Activated CD8-positive, alpha-beta T cell treated with anti-CD3 and anti-CD28 coated beads, Interleukin-2, amount 10 ng/mL, durations not matched to agents 7 days and 5 days (primary cell): ENCODE results near the gene RAB11FIP5. TPM values are rescaled to one million over a fixed set of nuclear protein-coding genes. Genes with fewer than 3 reads are reported as not detected.
"Not testable (repeated sequence)": the region's sequence is repeated elsewhere in the genome, so short reads cannot be mapped to it uniquely, and the experiment has no call there.

Experiments
- ATAC-seq: fragments of 150-1000 bp; cut with Tn5 transposase; one replicate; pipeline ENCODE4 v1.10.0; 2021; ENCODE audit warnings: moderate library complexity
- CTCF ChIA-PET: fragments of 350-600 bp; sonication (Branson Sonifier 250); formaldehyde crosslinking; loops from one replicate; lab custom pipeline; 2021; ENCODE audit warnings: antibody characterized with exemption; lab: Charles Lee
- POLR2A ChIA-PET: fragments of 350-600 bp; sonication (Branson Sonifier 250); formaldehyde crosslinking; loops from one replicate; lab custom pipeline; 2021; ENCODE audit warnings: antibody characterized with exemption; lab: Charles Lee
- DNase-seq: peaks from one replicate; pipeline ENCODE4 v3.0.0-alpha.2; 2020
- H3K27ac Mint-ChIP-seq: one replicate; pipeline ENCODE4 v1.8.0; 2021; ENCODE audit warnings: mild to moderate bottlenecking, mixed read lengths
- H3K27me3 Mint-ChIP-seq: one replicate; pipeline ENCODE4 v1.8.0; 2021; ENCODE audit warnings: low read depth, mixed read lengths
- H3K36me3 Mint-ChIP-seq: one replicate; pipeline ENCODE4 v1.8.0; 2021; ENCODE audit warnings: low read depth, mixed read lengths
- H3K4me1 Mint-ChIP-seq: one replicate; pipeline ENCODE4 v1.8.0; 2021; ENCODE audit warnings: low read depth, mixed read lengths
- H3K4me3 Mint-ChIP-seq: one replicate; pipeline ENCODE4 v1.8.0; 2021; ENCODE audit warnings: mild to moderate bottlenecking, mixed read lengths
- H3K9me3 Mint-ChIP-seq: one replicate; pipeline ENCODE4 v1.8.0; 2022; ENCODE audit warnings: mixed read lengths; ENCODE audit not compliant: insufficient read depth
- total RNA-seq, 2 experiments: library from RNA; stranded (reverse); gene quantifications; one replicate each; pipeline ENCODE4 v1.2.3, GENCODE V29; 2021

Gene RAB11FIP5
- total RNA-seq, 2 experiments from 2014 or later = 1.4 to 1.7 TPM

DNA sequence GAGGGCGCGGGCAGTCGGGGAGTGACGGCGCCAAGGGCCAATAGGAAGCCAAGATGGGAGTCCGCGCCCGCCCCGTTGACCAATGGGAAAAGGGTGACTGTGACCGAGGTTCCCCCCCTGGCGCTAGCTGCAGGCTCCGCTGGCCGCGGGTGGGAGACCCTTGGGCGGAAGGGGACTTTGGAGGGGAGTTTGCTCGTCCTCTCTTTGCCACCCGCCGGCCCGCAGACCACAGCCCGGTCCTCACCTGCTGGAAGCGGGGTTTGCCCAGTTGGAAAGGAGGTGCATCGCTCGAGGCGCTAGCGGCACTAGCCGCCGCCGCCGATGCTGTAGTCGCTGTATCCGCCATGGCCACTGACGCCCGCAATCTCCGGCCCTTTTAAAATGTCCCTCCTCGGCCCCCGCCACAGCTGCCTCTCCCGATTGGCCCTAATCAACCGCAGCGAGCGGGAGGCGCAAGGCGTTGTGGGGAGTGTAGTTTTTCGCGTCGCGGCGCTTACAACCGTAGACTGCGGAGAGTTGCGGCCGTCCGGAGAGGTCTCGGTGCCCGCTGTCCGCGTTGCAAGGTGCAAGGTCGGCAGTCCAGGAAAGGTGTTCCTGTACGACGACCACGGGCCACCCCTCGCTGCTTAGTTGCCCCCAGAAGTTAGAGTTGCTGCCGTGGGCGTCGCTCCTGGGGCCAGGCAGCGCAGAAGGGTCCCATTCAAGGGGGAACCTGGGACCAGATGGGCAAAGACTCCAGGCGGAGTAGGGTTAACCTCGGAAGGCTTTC lies 41.2 kb downstream of the RAB11FIP5 start, which contains the start of gene SFXN5:
Gene SFXN5 (minus strand): TSS at position 353 of the 769 bp plus-strand sequence. CDS start 7 bp downstream, at position 346.
- peaks cover 4% of the 10 kb centered on the region for H3K36me3 Mint-ChIP-seq
- DNase-seq = peak; percentile 96
- H3K4me1 Mint-ChIP-seq = peaks cover 28% of the 10 kb centered on the region
- peak; percentile 92 for ATAC-seq
- H3K9me3 Mint-ChIP-seq = no peaks in the 10 kb centered on the region
- ChIA-PET CTCF (interaction anchor here (1.0 to 3.9 kb wide), 4 partner anchors 13 to 106 kb away, joined by 4 to 22 read pairs (median 9); no protein-coding TSS in a partner anchor), POLR2A (interaction anchor here (0.8 to 1.8 kb wide), 3 partner anchors 10 to 185 kb away, joined by 3 to 7 read pairs (median 4); partner anchors contain the start of genes CCT7 and PRADC1)
- H3K27me3 Mint-ChIP-seq = no peaks in the 10 kb centered on the region
- H3K4me3 Mint-ChIP-seq = peak within 1 kb of the TSS; percentile 79
- H3K27ac Mint-ChIP-seq = peak within 1 kb of the TSS; percentile 85

DNA sequence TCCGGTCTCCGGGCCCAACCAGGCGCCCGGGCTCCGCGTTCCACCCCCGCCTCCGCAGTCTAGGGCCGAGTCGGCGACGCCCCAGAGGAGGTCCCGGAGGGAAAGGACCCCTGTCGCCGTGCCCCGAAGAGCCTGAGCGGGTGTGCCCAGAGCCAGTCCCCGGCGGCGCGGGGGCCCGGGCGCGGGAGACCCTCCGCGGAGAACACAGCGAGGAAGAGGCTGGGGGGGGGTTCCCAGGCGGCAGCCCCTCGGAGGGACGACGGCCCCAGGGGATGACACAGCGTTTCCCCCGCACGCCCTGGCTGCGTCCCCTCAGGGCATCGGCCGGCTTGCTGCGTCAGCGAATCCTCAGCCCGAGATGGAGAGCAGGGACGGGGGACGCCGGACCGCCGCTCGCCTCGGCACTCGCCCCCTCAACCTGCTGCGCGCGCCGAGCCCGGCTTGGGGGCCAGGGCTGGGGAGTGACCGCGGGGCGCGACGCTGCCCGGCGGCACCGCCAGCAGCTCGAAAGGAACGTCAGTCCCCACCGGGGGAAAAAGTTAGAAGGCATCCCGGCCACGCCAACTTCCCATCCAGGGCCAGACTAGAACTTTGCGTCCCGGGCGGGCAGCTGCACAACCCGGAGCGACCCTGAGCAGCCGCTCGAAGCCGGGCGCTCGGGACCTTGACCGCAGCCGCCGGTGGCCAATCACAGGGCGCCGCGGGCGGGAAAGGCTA lies 41.9 kb downstream of the RAB11FIP5 start:
- peak; percentile 50 for DNase-seq
- H3K27ac Mint-ChIP-seq = peak overlapping the region; percentile 85
- H3K4me3 Mint-ChIP-seq = peak overlapping the region; percentile 79
- ATAC-seq = peak; percentile 24
- peaks cover 6% of the 10 kb centered on the region for H3K36me3 Mint-ChIP-seq
- H3K27me3 Mint-ChIP-seq = no peaks in the 10 kb centered on the region
- POLR2A ChIA-PET = interaction anchor here (0.8 to 1.8 kb wide), 3 partner anchors 9 to 184 kb away, joined by 3 to 7 read pairs (median 4); partner anchors contain the start of genes CCT7 and PRADC1
- H3K9me3 Mint-ChIP-seq = no peaks in the 10 kb centered on the region
- CTCF ChIA-PET = interaction anchor here (1.0 to 3.9 kb wide), 4 partner anchors 9 to 106 kb away, joined by 3 to 22 read pairs (median 4); no protein-coding TSS in a partner anchor
- peaks cover 32% of the 10 kb centered on the region for H3K4me1 Mint-ChIP-seq

DNA sequence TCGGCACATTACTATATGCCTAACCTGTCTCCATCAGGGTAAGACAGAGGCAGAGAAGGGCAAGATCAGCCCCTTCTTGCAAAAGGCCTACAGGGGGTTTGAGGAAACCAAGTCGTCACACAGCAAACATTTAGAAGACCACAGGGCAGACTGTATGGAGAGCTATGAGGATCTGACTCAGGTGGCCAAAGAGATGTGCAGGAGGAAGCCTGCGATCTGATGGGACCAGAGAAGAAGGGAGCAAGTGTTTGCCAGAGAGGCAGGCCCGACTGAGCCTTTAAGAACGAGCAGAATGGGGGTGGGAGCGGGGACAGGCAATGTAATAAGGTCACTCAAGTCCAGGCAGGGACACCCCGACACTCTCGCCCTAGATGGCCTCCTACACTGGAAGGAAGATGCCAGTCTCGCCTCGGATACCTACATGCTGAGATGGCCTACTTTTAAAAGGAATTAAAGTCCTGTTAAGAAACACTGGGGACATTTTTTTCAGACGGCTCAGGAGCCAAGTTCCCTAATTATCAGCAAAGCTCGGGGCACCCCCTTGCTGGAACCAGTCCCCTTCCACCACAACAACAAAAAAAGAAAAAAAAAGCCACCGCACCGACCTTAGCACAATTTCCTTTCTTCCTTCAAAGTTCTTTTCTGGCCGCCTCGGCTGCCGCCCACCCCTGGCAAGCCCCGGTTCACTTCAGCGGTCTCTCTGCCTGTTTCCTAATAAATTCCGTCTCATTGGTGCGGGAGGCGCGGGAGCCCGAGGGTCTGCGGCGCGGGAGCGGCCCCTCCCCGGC lies 42.7 kb downstream of the RAB11FIP5 start:
- CTCF ChIA-PET = interaction anchor here (1.0 to 1.6 kb wide), 2 partner anchors 9 to 107 kb away, joined by 3 to 5 read pairs; no protein-coding TSS in a partner anchor
- POLR2A ChIA-PET = no interaction called here
- Mint-ChIP-seq H3K36me3 (peaks cover 8% of the 10 kb centered on the region), H3K9me3 (no peaks in the 10 kb centered on the region), H3K4me3 (peak overlapping the region; percentile 79), H3K27me3 (no peaks in the 10 kb centered on the region), H3K4me1 (peaks cover 34% of the 10 kb centered on the region), H3K27ac (peak overlapping the region; percentile 45)
- no peak for ATAC-seq
- DNase-seq = no peak

DNA sequence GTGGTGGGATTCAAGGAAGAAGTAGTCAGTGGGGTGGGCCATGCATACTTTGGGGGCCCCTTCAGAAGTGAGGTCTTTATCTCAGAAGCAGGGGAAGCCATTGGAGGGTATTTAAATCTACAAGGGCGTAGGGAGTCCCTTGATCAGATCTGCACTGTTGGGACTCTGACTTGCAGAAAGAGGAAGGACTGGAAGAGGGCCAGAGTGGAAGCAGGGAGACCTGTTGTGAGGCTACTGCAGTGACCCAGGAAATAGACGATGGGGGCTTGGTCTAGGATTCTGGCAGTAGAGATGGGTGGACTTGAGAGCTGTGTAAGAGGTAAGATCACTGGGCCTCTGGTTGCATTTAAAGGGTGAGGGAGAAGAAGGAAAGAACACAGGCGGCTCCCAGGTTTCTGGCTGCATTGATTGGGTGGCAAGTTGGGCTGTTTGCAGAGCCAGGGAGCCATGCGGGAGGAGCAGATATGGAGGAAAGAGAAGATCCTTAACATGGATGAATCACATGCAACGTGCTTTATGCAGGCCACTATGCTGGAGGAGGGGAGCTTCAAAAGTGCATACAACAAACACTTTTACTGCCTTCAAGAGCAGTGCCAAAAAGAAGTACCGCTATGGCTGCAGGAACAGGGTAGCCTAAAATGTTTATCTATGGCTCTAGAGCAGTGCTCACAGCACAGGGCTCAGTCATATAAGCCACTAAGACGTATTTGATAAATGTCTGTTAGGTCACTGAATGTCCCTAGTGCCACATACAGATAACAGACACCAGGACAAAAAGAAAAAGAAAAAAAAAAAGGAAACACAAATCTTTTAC lies 43.5 kb downstream of the RAB11FIP5 start:
- H3K4me1 Mint-ChIP-seq = peaks cover 38% of the 10 kb centered on the region
- H3K9me3 Mint-ChIP-seq = no peaks in the 10 kb centered on the region
- POLR2A ChIA-PET = no interaction called here
- peaks cover 8% of the 10 kb centered on the region for H3K36me3 Mint-ChIP-seq
- no peaks in the 10 kb centered on the region for H3K27me3 Mint-ChIP-seq
- DNase-seq (no peak), ATAC-seq (no peak)
- CTCF ChIA-PET = no interaction called here
- H3K4me3 Mint-ChIP-seq = peak overlapping the region; percentile 79
- peak overlapping the region; percentile 45 for H3K27ac Mint-ChIP-seq

DNA sequence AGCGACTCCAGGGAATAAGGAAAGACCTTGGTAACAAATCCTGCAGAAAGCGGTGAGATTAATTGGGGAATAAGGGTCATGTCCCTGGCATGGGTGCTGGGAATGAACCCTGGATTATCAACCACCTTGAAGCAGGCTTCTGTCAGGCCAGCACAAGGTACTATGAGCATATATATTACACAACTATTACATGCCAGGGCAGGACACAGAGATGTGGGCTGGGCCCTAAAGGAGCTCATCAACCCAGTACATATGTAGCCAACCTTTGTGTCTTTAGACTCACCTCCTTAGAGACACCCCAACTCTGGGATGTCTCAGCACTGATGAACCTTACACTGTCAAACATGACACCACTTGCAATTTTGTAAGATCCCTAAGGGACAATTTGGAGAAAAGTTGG lies 44.6 kb downstream of the RAB11FIP5 start:
- Mint-ChIP-seq H3K9me3 (no peaks in the 10 kb centered on the region), H3K36me3 (peaks cover 8% of the 10 kb centered on the region), H3K27me3 (no peaks in the 10 kb centered on the region), H3K4me3 (no peak overlapping the region), H3K4me1 (peaks cover 38% of the 10 kb centered on the region), H3K27ac (no peak overlapping the region)
- ChIA-PET POLR2A (no interaction called here), CTCF (interaction anchor here (1.0 kb wide), 1 partner anchor 174 kb away, joined by 3 read pairs; no protein-coding TSS in a partner anchor)
- DNase-seq (no peak), ATAC-seq (no peak)

DNA sequence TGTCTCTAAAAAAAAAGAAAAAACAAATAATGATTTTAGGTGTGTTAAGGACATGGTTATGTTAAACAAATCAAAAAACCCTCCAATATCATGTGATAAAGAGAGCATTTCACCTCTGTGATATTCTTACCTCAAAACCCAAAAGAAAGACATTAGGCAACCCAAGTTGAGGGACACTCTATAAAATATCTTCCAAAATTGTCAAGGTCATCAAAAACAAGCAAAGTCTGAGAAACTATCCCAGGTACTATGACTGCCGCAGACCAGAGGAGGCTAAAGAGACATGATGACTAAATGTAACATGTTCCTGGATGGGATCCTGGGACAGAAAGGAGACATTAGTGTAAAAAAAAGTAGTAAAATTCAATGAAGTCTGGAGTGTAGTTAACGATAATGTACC lies 45.7 kb downstream of the RAB11FIP5 start:
- Mint-ChIP-seq H3K4me3 (no peak overlapping the region), H3K27me3 (no peaks in the 10 kb centered on the region), H3K4me1 (peaks cover 31% of the 10 kb centered on the region), H3K27ac (no peak overlapping the region), H3K36me3 (peaks cover 8% of the 10 kb centered on the region), H3K9me3 (no peaks in the 10 kb centered on the region)
- no peak for DNase-seq
- ChIA-PET CTCF (interaction anchor here (1.1 kb wide), 1 partner anchor 223 kb away, joined by 3 read pairs; no protein-coding TSS in a partner anchor), POLR2A (no interaction called here)
- ATAC-seq = no peak

DNA sequence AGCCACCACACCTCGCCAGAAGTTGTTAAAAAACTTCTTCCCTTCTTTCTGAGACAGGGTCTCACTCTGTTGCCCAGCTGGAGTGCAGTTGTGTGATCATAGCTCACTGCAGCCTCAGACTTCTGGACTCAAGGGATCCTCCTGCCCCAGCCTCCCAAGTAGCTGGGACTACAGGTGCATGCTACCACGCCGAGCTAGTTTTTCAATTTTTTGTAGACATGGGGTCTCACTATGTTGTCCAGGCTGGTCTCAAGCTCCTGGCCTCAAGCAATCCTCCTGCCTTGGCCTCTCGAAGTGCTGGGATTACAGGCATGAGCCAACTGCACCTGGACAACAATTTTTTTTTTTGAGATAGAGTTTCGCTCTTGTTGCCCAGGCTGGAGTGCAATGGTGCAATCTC lies 47.7 kb downstream of the RAB11FIP5 start:
- H3K4me3 Mint-ChIP-seq, DNase-seq, H3K27me3 Mint-ChIP-seq, CTCF ChIA-PET, H3K36me3 Mint-ChIP-seq, ATAC-seq, H3K9me3 Mint-ChIP-seq, H3K27ac Mint-ChIP-seq: not testable (repeated sequence)
- POLR2A ChIA-PET = interaction anchor here (1.7 kb wide), 1 partner anchor 42 kb away, joined by 3 read pairs; no protein-coding TSS in a partner anchor
- H3K4me1 Mint-ChIP-seq = peaks cover 28% of the 10 kb centered on the region

DNA sequence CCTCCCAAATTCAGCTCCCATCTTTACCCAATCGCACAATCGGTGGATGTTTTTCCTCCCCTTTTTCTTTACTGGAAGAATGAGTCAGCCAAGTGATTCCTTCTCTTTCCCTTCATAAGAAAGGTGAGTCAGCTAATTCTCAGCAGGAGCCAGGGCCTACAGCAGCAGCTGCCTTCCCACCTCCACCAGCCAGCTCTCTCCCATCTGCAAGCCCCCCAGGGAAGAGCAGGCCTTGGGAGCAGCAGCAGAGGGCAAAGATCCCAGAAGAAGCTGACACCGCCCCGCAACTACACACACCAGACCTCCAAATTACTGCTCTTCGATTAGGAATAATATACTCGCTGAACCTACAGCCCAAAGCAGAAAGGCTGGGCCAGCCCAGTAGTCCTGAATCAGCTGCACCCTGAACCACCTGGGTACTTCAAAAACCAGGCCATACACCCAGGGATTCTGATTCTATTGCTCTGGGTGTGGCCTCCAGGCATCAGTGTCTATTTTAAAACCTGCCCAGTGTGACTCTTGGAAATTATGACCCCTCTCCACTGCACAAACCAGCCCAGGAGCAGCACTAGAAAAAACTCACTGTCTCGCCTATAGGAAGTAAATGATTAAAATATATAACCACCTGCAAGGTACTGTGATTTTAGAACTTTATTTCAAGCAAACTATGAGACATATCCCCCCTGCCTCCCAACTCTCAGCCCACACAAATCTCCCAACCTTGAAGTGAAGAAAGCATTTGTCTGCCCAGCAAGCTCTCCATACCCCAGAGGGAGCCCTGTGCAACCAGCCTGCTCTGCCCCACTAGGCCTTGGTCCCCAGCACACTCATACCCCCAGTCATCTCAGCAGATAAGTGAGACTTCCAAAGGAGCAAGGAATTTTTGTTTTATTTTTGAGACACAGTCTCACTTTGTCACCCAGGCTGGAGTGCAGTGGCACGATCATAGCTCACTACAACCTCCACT lies 48.6 kb downstream of the RAB11FIP5 start:
- no peak overlapping the region for H3K4me3 Mint-ChIP-seq
- H3K9me3 Mint-ChIP-seq = no peaks in the 10 kb centered on the region

DNA sequence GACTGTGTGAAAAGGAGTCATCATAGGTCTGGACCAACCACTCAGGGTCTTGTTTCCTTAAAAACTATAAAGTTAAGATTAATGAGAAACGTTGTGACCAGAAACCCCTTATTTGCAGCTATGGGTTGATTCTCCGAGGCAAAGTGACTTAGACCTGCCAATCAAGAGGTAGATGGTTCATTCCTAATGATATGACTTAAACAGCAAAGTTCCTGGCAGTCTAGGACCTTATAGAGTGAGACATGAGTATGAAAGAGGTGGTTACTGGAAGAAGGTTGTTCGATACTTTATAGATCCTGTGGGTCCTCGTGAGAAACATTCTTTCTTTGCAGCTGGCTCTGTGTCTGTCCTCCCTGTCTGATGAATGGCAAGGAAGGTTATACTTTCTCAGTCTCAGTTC lies 49.3 kb downstream of the RAB11FIP5 start:
- POLR2A ChIA-PET = interaction anchor here (1.7 kb wide), 1 partner anchor 40 kb away, joined by 3 read pairs; no protein-coding TSS in a partner anchor
- H3K27me3 Mint-ChIP-seq = no peaks in the 10 kb centered on the region
- CTCF ChIA-PET = interaction anchor here (1.7 kb wide), 1 partner anchor 149 kb away, joined by 5 read pairs; no protein-coding TSS in a partner anchor
- no peak overlapping the region for H3K27ac Mint-ChIP-seq
- no peak overlapping the region for H3K4me3 Mint-ChIP-seq
- DNase-seq (no peak), ATAC-seq (no peak)
- peaks cover 15% of the 10 kb centered on the region for H3K4me1 Mint-ChIP-seq
- no peaks in the 10 kb centered on the region for H3K9me3 Mint-ChIP-seq
- peaks cover 8% of the 10 kb centered on the region for H3K36me3 Mint-ChIP-seq

More for the DNA sequence above, 48.6 kb downstream of the RAB11FIP5 start:
- peaks cover 8% of the 10 kb centered on the region for H3K36me3 Mint-ChIP-seq
- no peak for DNase-seq
- no peaks in the 10 kb centered on the region for H3K27me3 Mint-ChIP-seq
- H3K4me1 Mint-ChIP-seq = peaks cover 20% of the 10 kb centered on the region
- POLR2A ChIA-PET = interaction anchor here (1.7 kb wide), 1 partner anchor 41 kb away, joined by 3 read pairs; no protein-coding TSS in a partner anchor
- H3K27ac Mint-ChIP-seq = no peak overlapping the region
- CTCF ChIA-PET = interaction anchor here (1.7 kb wide), 1 partner anchor 148 kb away, joined by 5 read pairs; no protein-coding TSS in a partner anchor
- ATAC-seq = no peak
